Omental fat pad (tissue), 4 donors: Measurements from ENCODE around the gene L3MBTL4. TPM values are rescaled to one million over a fixed set of nuclear protein-coding genes. Genes with fewer than 3 reads are reported as not detected.

ENCODE experiments used
- ATAC-seq: fragments of 150-250 bp; one replicate; pipeline ENCODE4 v1.9.1; 2016; ENCODE audit warnings: mild to moderate bottlenecking, moderate library complexity; ENCODE audit not compliant: low FRiP score
- DNase-seq: peaks from one replicate; pipeline ENCODE4 v3.0.0-alpha.2; 2019; ENCODE audit warnings: low spot score
- CTCF ChIP-seq, 3 donors: fragments of 450-650 bp; IDR thresholded peaks; one replicate each; pipeline ENCODE4 v1.5.1; 2016 to 2017; ENCODE audit warnings: antibody characterized with exemption in 3 of 3, mild to moderate bottlenecking in 3 of 3, moderate library complexity in 2 of 3
- total RNA-seq, 4 donors: library from RNA; depleted of rRNA; stranded (reverse); fragments of >200 nt; gene quantifications; one replicate each; pipeline ENCODE4 v1.1.0, GENCODE V29; 2016

Gene L3MBTL4
- total RNA-seq, 4 donors from 2014 or later: 7.2 to 14.8 (median 8.3) TPM

- DNase-seq (no peak), ATAC-seq (no peak)
- no peak for TF ChIP-seq CTCF (IDR thresholded peaks at IDR 0.05)
Measured at GRCh38 chr18:6257950-6258349, 156.8 kb downstream of the L3MBTL4 start.

- ATAC-seq (no peak), DNase-seq (no peak)
- TF ChIP-seq CTCF (IDR thresholded peaks at IDR 0.05): no peak
Measured at GRCh38 chr18:6256521-6256920, 158.2 kb downstream of the L3MBTL4 start.

- no peak for TF ChIP-seq CTCF (IDR thresholded peaks at IDR 0.05)
- DNase-seq (no peak), ATAC-seq (no peak)
Measured at GRCh38 chr18:6255886-6256285, 158.8 kb downstream of the L3MBTL4 start.

GRCh38 chr18:6255116-6255705 is 159.5 kb downstream of the L3MBTL4 start:
- no peak for DNase-seq
- TF ChIP-seq CTCF (IDR thresholded peaks at IDR 0.05): no peak
- no peak for ATAC-seq

GRCh38 chr18:6254456-6254855 is 160.3 kb downstream of the L3MBTL4 start:
- DNase-seq (no peak), ATAC-seq (no peak)
- TF ChIP-seq CTCF (IDR thresholded peaks at IDR 0.05): no peak

- ATAC-seq: no peak
- TF ChIP-seq CTCF (IDR thresholded peaks at IDR 0.05): no peak
- no peak for DNase-seq
Measured at GRCh38 chr18:6251084-6251483, 163.6 kb downstream of the L3MBTL4 start.

GRCh38 chr18:6249788-6250187 is 164.9 kb downstream of the L3MBTL4 start:
- ATAC-seq: no peak
- DNase-seq: no peak
- TF ChIP-seq CTCF (IDR thresholded peaks at IDR 0.05): no peak
